Activated T-cell treated with anti-CD3 and anti-CD28 coated beads for 24 hours (primary cell): Measurements from ENCODE around the gene ZNF821.
"Not testable (repeated sequence)": the region's sequence is repeated elsewhere in the genome, so short reads cannot be mapped to it uniquely, and the experiment has no call there.

Experiments
- DNase-seq: peaks from one replicate; pipeline ENCODE4 v3.0.0-alpha.2; 2020; ENCODE audit warnings: low read depth

Gene ZNF821, protein sequence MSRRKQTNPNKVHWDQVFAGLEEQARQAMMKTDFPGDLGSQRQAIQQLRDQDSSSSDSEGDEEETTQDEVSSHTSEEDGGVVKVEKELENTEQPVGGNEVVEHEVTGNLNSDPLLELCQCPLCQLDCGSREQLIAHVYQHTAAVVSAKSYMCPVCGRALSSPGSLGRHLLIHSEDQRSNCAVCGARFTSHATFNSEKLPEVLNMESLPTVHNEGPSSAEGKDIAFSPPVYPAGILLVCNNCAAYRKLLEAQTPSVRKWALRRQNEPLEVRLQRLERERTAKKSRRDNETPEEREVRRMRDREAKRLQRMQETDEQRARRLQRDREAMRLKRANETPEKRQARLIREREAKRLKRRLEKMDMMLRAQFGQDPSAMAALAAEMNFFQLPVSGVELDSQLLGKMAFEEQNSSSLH

GRCh38 chr16:71883849-71884638, at the start of gene ZNF821:
Gene ZNF821, minus strand, starts transcription at chr16:71884182. Its CDS starts 4,236 bp downstream, at chr16:71879946.
- peak; percentile 55 for DNase-seq

DNA sequence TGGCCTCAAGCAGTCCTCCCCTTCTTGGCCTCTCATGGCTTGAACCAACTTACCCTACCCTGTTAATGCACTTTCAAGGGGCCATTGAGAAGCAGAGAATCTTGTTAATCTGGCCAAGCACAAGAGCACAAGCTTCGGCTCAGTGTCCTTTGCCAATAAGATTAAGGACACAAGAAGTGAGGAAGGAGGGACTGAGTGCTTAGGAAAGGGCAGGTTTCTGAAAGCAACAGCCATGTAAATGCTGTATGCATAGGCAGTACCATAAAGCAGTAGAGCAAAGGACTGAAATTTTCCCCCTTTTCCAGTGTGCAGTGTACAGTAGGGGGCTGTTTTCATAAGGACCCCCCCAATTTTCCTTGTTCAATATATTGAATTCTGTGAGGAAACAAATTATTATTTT, 49.0 kb upstream of the ZNF821 start:
- DNase-seq = no peak

DNA sequence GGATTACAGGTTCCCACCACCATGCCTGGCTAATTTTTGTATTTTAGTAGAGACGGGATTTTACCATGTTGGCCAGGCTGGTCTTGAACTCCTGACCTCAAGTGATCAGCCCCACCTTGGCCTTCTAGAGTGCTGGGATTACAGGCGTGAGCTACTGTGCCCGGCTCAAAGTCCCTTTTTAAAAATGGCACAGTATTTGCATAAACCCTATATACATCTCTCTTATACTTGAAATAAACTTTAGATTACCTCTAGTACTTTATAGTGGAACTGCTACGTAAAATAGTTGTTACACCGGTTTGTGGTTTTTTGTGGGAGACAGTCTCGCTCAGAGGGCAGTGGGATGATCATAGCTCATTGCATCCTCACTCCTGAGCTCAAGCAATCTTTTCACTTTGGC, 47.6 kb upstream of the ZNF821 start:
- no peak for DNase-seq

GRCh38 chr16:71931001-71931400, 47.0 kb upstream of the ZNF821 start:
- no peak for DNase-seq

DNA sequence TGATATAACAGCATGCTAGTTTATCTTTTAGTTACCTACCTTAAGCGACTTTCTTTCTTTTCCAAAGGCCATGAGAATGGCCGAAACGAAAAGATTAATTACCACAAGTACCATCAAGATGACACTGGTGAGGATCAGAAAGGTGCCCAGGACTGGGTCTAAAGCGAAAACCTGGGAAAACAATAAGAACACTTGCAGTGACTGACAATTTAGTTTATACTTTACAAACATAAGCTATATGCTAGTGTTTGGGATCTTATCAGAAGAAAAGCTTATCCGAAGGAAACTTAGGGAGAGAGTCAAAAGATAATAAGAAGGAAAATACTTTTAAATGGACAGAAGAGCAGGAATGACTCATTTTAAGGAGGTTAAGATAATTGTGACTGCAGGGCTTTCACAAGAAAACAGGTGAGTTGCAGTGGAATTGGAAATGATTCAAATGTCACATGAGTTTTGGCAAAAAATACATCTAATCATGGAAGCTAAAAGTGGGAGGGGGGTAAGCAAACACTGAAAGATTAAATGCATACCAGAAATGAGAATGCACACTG, 46.1 kb upstream of the ZNF821 start:
- no peak for DNase-seq

DNA sequence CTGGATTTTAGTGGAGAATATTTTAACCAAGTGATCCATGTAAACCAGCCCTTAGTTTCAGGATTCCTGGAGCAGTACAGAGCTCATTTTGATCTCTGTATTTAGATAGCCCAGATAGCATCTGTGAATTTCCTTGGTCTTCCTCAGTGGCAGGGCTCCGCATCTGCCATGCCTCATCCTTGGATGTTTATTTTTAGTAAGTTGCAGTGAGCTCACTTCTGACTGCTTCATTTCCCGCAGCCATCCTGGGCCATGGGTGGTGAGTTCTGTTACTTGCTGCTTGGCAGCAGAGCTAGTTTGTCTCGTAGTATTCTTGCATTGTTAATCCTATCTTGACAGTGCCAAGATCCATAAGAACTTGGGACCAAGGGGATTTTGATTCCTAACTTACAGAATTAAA, 45.1 kb upstream of the ZNF821 start:
- no peak for DNase-seq

- no peak for DNase-seq
Observed at GRCh38 chr16:71927787-71928186, 43.8 kb upstream of the ZNF821 start.

- no peak for DNase-seq
Observed at GRCh38 chr16:71927383-71927782, 43.4 kb upstream of the ZNF821 start.

GRCh38 chr16:71924710-71925109, 40.7 kb upstream of the ZNF821 start:
- DNase-seq = no peak

- DNase-seq = no peak
Observed at GRCh38 chr16:71923941-71924690, 40.1 kb upstream of the ZNF821 start.

DNA sequence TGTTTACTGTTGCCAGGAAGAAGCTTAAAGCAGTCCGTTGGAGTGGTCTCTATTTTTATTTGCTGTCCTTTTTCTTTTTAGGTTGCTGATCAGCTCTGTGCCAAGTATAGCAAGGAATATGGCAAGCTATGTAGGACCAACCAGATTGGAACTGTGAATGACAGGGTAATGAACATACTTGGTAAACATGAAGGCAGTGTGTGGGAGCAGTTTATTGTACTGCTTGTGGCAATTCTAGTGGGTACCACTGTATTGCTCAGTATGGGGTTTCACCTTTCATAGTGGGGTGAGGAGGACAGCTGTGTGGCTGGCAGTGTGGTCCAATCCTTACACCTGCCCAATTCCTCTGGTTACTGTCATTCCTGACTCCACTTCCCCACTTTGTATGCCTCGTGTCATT, 36.7 kb upstream of the ZNF821 start:
- DNase-seq = no peak

DNA sequence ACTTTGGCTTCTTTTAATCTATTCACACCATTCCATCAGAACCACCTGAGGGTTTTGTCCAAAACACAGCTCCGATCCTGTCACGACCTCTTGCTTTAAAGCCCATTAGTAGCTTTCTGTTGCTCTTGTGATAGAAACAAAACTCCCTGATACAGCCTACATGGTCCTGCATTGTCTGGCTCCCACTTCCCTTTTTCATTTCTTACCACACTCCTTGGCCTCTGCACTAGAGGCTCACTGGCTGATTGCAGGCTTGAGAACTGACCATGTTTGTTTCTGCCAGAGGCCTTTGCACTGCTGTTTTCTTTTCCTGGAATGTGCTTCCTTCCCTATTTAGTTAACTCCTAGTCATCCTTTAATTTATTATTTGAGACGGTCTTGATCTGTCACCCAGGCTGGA, 35.1 kb upstream of the ZNF821 start:
- DNase-seq = no peak

GRCh38 chr16:71917900-71918299, 33.9 kb upstream of the ZNF821 start:
- no peak for DNase-seq

GRCh38 chr16:71916397-71916920, 32.5 kb upstream of the ZNF821 start:
- no peak for DNase-seq

- DNase-seq = no peak
Observed at GRCh38 chr16:71915350-71915749, 31.4 kb upstream of the ZNF821 start.

GRCh38 chr16:71914802-71915201, 30.8 kb upstream of the ZNF821 start:
- no peak for DNase-seq

- no peak for DNase-seq
Observed at GRCh38 chr16:71912534-71913275, 28.7 kb upstream of the ZNF821 start.

DNA sequence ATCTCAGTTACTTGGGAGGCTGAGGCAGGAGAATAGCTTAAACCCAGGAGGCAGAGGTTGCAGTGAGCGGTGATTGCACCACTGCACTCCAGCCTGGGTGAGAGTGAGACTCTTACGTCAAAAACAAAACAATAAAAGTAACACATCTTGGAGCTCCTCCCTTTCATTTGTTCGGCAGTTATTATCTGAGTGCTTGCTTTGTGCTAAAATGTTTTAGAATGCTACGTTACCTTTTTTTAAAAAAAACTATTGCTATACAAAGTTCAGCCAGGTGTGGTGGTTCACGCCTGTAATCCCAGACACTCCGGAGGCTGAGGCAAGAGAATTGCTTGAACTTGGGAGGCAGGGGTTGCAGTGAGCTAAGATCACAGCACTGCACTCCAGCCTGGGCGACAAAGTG, 27.1 kb upstream of the ZNF821 start:
- DNase-seq = no peak

DNA sequence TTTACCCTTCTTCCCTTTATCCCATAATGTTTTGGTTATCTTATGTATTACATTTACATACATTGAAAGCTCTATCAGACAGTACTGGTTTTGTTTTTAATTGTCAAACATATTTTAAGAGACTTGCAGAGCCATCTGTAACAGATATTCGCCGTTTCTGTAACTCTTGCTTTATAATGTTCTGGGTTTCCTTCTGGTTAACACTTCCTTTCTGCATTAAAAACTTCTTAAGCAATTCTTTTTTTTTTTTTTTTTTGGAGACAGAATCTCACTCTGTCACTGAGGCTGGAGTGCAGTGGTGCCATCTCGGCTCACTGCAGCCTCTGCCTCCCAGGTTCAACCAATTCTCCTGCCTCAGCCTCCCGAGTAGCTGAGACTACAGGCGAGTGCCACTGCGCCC, 21.8 kb upstream of the ZNF821 start:
- not testable (repeated sequence) for DNase-seq

DNA sequence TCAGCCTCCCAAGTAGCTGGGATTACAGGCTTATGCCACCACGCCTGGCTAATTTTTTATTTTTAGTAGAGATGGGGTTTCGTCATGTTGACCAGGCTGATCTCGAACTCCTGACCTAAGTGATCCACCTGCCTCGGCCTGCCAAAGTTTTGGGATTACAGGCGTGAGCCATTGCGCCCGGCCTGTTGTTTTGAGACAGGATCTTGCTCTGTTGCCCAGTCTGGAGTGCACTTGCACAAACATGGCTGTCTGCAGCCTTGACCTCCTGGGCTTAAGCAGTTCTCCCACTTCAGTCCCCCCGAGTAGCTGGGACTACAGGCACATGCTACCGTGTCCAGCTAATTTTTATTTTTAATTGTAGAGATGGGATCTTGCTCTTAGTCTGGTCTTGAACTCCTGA, 20.3 kb upstream of the ZNF821 start:
- no peak for DNase-seq

GRCh38 chr16:71903608-71904007, 19.6 kb upstream of the ZNF821 start:
- no peak for DNase-seq
